ENCODE measurements around the gene FSTL3. TPM values are rescaled to one million over a fixed set of nuclear protein-coding genes. Genes with fewer than 3 reads are reported as not detected.

The FSTL3 gene
- total and polyA plus RNA-seq, 2 of the 13 experiments (the other 11 are each of a cell fraction or from before 2014, with no cell fraction given): 13.5 to 15.6 TPM

GRCh38 chr19:662207-662961 lies 13.8 kb upstream of the FSTL3 start (continued):
- no peak for TF ChIP-seq TSC22D2 (CRISPR knock-in tag; IDR thresholded peaks at IDR 0.05; ENCODE audit: borderline replicate concordance)
- TF ChIP-seq ZMAT3 (CRISPR knock-in tag; conservative IDR thresholded peaks at IDR 0.05): 0 out of 2 replicates have a peak, but pooled peaks have one; percentile 20
- no peak for TF ChIP-seq ZSCAN31 (CRISPR knock-in tag; IDR thresholded peaks at IDR 0.05; ENCODE audit: low read depth)
- peak; percentile 31; the same call in 1 of the 2 replicates for TF ChIP-seq TAF1 (CRISPR knock-in tag; IDR thresholded peaks at IDR 0.05)
- TF ChIP-seq, protein P1, sequence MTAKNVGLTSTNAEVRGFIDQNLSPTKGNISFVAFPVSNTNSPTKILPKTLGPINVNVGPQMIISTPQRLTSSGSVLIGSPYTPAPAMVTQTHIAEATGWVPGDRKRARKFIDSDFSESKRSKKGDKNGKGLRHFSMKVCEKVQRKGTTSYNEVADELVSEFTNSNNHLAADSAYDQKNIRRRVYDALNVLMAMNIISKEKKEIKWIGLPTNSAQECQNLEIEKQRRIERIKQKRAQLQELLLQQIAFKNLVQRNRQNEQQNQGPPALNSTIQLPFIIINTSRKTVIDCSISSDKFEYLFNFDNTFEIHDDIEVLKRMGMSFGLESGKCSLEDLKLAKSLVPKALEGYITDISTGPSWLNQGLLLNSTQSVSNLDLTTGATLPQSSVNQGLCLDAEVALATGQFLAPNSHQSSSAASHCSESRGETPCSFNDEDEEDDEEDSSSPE (CRISPR knock-in tag; IDR thresholded peaks at IDR 0.05): no peak
- no peak for TF ChIP-seq ZNF382 (CRISPR knock-in tag; IDR thresholded peaks at IDR 0.05; ENCODE audit: borderline replicate concordance)
- 0 out of 2 replicates have a peak, but pooled peaks have one; percentile 4 for TF ChIP-seq FOSL1 (CRISPR knock-in tag; IDR thresholded peaks at IDR 0.05; ENCODE audit: borderline replicate concordance)
- TF ChIP-seq ZNF670 (CRISPR knock-in tag; IDR thresholded peaks at IDR 0.05; ENCODE audit: borderline replicate concordance): peak; percentile 86
- peak; percentile 58 for TF ChIP-seq PHF8 (CRISPR knock-in tag; IDR thresholded peaks at IDR 0.05)
- no peak for TF ChIP-seq MTF2 (CRISPR knock-in tag; IDR thresholded peaks at IDR 0.05; ENCODE audit: borderline replicate concordance)
- peak; percentile 15; the same call in 1 of the 2 replicates for TF ChIP-seq ZNF281 (CRISPR knock-in tag; IDR thresholded peaks at IDR 0.05; ENCODE audit: borderline replicate concordance)
- TF ChIP-seq RNF219 (CRISPR knock-in tag; IDR thresholded peaks at IDR 0.05): no peak; the same call in 1 of the 2 replicates
- TF ChIP-seq SMYD3 (CRISPR knock-in tag; IDR thresholded peaks at IDR 0.05): no peak
- TF ChIP-seq ERF (CRISPR knock-in tag; IDR thresholded peaks at IDR 0.05): 0 out of 2 replicates have a peak, but pooled peaks have one; percentile 3
- TF ChIP-seq ZNF205 (CRISPR knock-in tag; IDR thresholded peaks at IDR 0.05): no peak
- TF ChIP-seq SAFB2 (CRISPR knock-in tag; IDR thresholded peaks at IDR 0.05; ENCODE audit: borderline replicate concordance, low read depth): 0 out of 2 replicates have a peak, but pooled peaks have one; percentile 11
- TF ChIP-seq MAZ (IDR thresholded peaks at IDR 0.05; ENCODE audit: borderline replicate concordance, low read depth, low read length): 0 out of 2 replicates have a peak, but pooled peaks have one; percentile 20
- no peak for TF ChIP-seq MAZ (CRISPR knock-in tag; IDR thresholded peaks at IDR 0.05; ENCODE audit: low read depth)
- TF ChIP-seq USF2 (IDR thresholded peaks at IDR 0.05; ENCODE audit: low read depth, low read length): no peak
- TF ChIP-seq USF2 (CRISPR knock-in tag; IDR thresholded peaks at IDR 0.05; ENCODE audit: borderline replicate concordance): no peak
- 0 out of 2 replicates have a peak, but pooled peaks have one; percentile 6 for TF ChIP-seq NPAS2 (CRISPR knock-in tag; IDR thresholded peaks at IDR 0.05; ENCODE audit: borderline replicate concordance)

Measured in HepG2 (cell line).